Measurements from ENCODE around the gene PIGN.

The PIGN gene

DNA sequence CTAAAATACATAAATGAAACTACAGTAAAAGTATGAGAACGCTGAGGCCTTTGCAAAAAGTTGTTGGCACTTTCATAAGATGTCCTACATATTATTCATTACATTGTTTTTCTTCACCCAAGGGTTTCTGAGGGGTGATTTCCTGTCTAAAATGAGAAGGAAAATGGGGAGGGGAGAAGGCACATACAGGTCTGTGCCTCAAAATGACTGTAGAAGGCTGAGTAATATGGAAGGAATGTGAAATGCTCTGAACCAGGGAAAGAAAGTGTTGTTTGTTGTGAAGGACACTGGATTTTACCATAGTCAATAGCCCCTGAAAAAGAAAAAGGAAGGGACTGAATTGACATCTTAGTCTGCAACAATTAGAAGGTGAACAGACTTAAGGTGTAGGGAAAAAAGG lies 194.6 kb downstream of the PIGN start:
- TF ChIP-seq, protein P1, sequence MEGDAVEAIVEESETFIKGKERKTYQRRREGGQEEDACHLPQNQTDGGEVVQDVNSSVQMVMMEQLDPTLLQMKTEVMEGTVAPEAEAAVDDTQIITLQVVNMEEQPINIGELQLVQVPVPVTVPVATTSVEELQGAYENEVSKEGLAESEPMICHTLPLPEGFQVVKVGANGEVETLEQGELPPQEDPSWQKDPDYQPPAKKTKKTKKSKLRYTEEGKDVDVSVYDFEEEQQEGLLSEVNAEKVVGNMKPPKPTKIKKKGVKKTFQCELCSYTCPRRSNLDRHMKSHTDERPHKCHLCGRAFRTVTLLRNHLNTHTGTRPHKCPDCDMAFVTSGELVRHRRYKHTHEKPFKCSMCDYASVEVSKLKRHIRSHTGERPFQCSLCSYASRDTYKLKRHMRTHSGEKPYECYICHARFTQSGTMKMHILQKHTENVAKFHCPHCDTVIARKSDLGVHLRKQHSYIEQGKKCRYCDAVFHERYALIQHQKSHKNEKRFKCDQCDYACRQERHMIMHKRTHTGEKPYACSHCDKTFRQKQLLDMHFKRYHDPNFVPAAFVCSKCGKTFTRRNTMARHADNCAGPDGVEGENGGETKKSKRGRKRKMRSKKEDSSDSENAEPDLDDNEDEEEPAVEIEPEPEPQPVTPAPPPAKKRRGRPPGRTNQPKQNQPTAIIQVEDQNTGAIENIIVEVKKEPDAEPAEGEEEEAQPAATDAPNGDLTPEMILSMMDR (conservative IDR thresholded peaks at IDR 0.05) = no peak
- H3K27ac ChIP-seq = no peak overlapping the region

DNA sequence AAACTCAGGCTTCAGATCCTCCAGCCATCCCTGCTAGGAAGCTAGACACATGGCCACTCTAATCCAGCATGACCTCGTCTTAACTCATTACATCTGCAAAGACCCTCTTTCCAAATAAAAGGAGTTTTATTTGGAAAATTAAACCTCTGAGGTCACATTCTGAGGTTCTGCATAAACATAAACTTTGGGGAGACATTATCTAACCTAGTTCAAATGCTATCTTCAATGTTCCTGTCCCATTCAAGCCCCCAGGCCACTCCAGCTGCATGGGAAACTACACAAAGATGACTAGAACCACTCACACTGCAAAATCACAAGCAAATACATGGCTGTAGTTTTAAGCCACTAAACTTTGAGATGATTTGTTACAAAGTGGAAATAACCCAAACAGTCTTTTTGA lies 195.0 kb downstream of the PIGN start:
- H3K27ac ChIP-seq = no peak overlapping the region
- TF ChIP-seq, protein P1 (conservative IDR thresholded peaks at IDR 0.05) = no peak

DNA sequence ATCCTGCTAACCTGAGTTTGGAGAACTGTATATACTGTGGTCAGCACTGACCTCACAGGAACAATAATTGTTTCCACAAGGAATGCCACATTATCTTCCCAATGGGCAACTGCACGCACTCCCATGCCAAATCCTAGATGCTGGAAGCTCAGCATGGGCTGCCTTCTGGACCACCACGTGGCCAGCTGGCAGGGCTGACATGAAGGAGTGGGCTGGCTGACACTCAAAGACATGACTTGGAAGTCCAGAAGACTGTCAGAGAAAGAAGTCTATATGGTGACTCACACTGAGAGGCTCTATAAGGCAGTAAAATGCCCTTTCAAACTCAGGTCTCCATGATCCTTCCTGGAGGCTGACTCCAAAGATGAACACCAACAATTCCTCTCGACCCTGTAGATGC lies 195.7 kb downstream of the PIGN start:
- TF ChIP-seq, protein P1 (conservative IDR thresholded peaks at IDR 0.05) = no peak
- no peak overlapping the region for H3K27ac ChIP-seq

Data from VCaP (cell line).